HepG2 (cell line): ENCODE results near the gene HTRA1. TPM values are rescaled to one million over a fixed set of nuclear protein-coding genes. Genes with fewer than 3 reads are reported as not detected.

Experiments used
- ASH2L ChIP-seq: fragments of 300-600, 200-600 bp; sonication (generic); IDR thresholded peaks from 2 replicates; pipeline ENCODE4 v1.7.0; 2017; ENCODE audit warnings: low read depth, mild to moderate bottlenecking, moderate library complexity, mixed read lengths, low read length; ENCODE audit not compliant: insufficient read length
- CEBPG ChIP-seq: IDR thresholded peaks from 2 replicates; pipeline ENCODE4 v1.6.1; 2016
- GATAD2A ChIP-seq: IDR thresholded peaks from 2 replicates; pipeline ENCODE4 v1.6.1; 2016
- HNF1B ChIP-seq: sonication (generic); formaldehyde crosslinking; IDR thresholded peaks from 2 replicates; pipeline ENCODE4 v1.5.1; 2020; ENCODE audit warnings: mild to moderate bottlenecking, moderate library complexity, missing genetic modification reagents
- HNF4A ChIP-seq: sonication (generic); formaldehyde crosslinking; IDR thresholded peaks from 2 replicates; pipeline ENCODE4 v1.4.0; 2020; ENCODE audit warnings: missing genetic modification reagents
- SOX6 ChIP-seq, 2 experiments: fragments of 450-650 bp in 1 of 2; sonication (generic) in 1 of 2; formaldehyde crosslinking in 1 of 2; IDR thresholded peaks; 2 replicates each; pipeline versions ENCODE4 v1.4.0 to v1.6.1; 2017 to 2020; ENCODE audit warnings: antibody characterized with exemption in 1 of 2, mild to moderate bottlenecking in 1 of 2, missing genetic modification reagents in 1 of 2
- TBX2 ChIP-seq: sonication (generic); formaldehyde crosslinking; IDR thresholded peaks from 2 replicates; pipeline ENCODE4 v1.5.0; 2020; ENCODE audit warnings: missing genetic modification reagents, mild to moderate bottlenecking, borderline replicate concordance
- THAP8 ChIP-seq: sonication (generic); formaldehyde crosslinking; IDR thresholded peaks from 2 replicates; pipeline ENCODE4 v1.5.1; 2020; ENCODE audit warnings: missing genetic modification reagents, mild to moderate bottlenecking, borderline replicate concordance
- ZNF644 ChIP-seq: IDR thresholded peaks from 2 replicates; pipeline ENCODE4 v1.6.1; 2016; ENCODE audit warnings: low read depth
- polyA plus RNA-seq, 8 experiments: library from polyadenylated mRNA; depleted of rRNA in 3 of 8; stranded (reverse) in 7 of 8; unstranded in 1 of 8; fragments of >200 nt; fragmentation: Illumina TruSeq in 4 of 8; extraction: Trizol in 4 of 8; gene quantifications; 2 replicates each; pipeline versions ENCODE4 v1.2.1 to v1.2.3, GENCODE V29; 2011 to 2016; ENCODE audit warnings: low read depth in 4 of 8, missing spikeins in 1 of 8, mixed read lengths in 1 of 8; ENCODE audit not compliant: insufficient read depth in 1 of 8
- total RNA-seq, 5 experiments: library from RNA; depleted of rRNA; stranded (reverse); fragments of >200 nt; fragmentation: Illumina TruSeq; extraction: Trizol; gene quantifications; 2 replicates each; pipeline ENCODE4 v1.2.3, GENCODE V29; 2016; ENCODE audit warnings: low read depth in 1 of 5
- TF ChIP-seq, protein P1 (sequence below), 2 experiments: sonication (generic) in 1 of 2; formaldehyde crosslinking in 1 of 2; IDR thresholded peaks; 2 replicates each; pipeline versions ENCODE4 v1.4.0 to v1.6.1; 2016 to 2020; ENCODE audit warnings: borderline replicate concordance in 1 of 2, low read depth in 1 of 2, mild to moderate bottlenecking in 1 of 2, missing genetic modification reagents in 1 of 2

The HTRA1 gene
- total and polyA plus RNA-seq, 2 of the 13 experiments (the other 11 are each of a cell fraction or from before 2014, with no cell fraction given): 0.11 to 0.40 TPM

DNA sequence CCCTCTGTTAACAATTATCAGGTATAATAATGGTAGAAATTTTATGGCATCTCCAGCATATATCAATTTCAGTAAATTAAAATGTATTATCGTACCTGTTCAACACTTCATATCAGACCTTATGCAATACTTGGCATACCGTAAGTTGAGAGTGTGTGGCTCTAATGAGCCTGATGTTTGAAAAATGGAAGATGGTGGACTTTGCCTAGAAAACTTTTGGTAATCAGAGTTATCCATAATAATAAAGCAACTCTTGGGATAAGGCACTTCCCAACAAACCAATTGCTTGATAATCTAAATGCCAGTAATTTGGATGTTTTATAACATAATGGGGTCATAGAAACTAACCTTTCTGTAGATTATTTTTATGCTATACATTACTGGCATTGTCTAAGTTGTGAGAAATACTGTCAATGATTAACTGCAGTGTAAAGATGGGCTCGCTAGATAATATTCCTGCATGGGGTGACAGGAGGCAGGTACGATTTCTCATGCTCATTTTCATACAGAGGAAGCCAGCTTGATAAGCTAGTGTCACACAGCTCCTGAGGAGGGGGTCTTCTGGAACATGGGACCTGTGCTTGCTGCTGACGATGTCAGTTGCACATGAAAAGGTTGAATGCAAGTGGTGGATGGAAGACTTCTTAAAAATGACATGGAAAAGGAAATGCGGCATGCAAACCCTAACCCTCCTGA lies 71.4 kb downstream of the HTRA1 start (continued):
- peak; percentile 57; the same call in 1 of the 2 replicates for TF ChIP-seq HNF1B (CRISPR knock-in tag)
- TF ChIP-seq CEBPG (CRISPR knock-in tag): peak; percentile 56
- peak; percentile 22; the same call in 1 of the 2 replicates for TF ChIP-seq GATAD2A (CRISPR knock-in tag)
- 0 out of 2 replicates have a peak, but pooled peaks have one; percentile 47 for TF ChIP-seq ZNF644 (CRISPR knock-in tag)
- TF ChIP-seq SOX6 (IDR thresholded peaks at IDR 0.05): no peak
- TF ChIP-seq SOX6 (CRISPR knock-in tag; IDR thresholded peaks at IDR 0.05): peak; percentile 52
- TF ChIP-seq TBX2 (CRISPR knock-in tag): 0 out of 2 replicates have a peak, but pooled peaks have one; percentile 31
- TF ChIP-seq ASH2L: peak; percentile 67
- TF ChIP-seq, protein P1, sequence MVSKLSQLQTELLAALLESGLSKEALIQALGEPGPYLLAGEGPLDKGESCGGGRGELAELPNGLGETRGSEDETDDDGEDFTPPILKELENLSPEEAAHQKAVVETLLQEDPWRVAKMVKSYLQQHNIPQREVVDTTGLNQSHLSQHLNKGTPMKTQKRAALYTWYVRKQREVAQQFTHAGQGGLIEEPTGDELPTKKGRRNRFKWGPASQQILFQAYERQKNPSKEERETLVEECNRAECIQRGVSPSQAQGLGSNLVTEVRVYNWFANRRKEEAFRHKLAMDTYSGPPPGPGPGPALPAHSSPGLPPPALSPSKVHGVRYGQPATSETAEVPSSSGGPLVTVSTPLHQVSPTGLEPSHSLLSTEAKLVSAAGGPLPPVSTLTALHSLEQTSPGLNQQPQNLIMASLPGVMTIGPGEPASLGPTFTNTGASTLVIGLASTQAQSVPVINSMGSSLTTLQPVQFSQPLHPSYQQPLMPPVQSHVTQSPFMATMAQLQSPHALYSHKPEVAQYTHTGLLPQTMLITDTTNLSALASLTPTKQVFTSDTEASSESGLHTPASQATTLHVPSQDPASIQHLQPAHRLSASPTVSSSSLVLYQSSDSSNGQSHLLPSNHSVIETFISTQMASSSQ (IDR thresholded peaks at IDR 0.05; ENCODE audit: low read depth): peak; percentile 91
- TF ChIP-seq, protein P1 (CRISPR knock-in tag; IDR thresholded peaks at IDR 0.05; ENCODE audit: borderline replicate concordance): peak; percentile 87; the same call in 1 of the 2 replicates
- peak; percentile 42 for TF ChIP-seq HNF4A
- TF ChIP-seq THAP8 (CRISPR knock-in tag): no peak
